HG03439 (cell line): ENCODE data around the gene NOTCH1.

ENCODE experiments used
- ATAC-seq: cut with Tn5 transposase; IDR thresholded peaks from one replicate; pipeline ENCODE4 v1.9.1; 2021; ENCODE audit warnings: mild to moderate bottlenecking, moderate library complexity; ENCODE audit not compliant: unreplicated experiment

The NOTCH1 gene

GRCh38 chr9:136521537-136521936, 24.3 kb downstream of the NOTCH1 start:
- no peak for ATAC-seq

- ATAC-seq: no peak
Observed at GRCh38 chr9:136520053-136520540, 25.8 kb downstream of the NOTCH1 start.

DNA sequence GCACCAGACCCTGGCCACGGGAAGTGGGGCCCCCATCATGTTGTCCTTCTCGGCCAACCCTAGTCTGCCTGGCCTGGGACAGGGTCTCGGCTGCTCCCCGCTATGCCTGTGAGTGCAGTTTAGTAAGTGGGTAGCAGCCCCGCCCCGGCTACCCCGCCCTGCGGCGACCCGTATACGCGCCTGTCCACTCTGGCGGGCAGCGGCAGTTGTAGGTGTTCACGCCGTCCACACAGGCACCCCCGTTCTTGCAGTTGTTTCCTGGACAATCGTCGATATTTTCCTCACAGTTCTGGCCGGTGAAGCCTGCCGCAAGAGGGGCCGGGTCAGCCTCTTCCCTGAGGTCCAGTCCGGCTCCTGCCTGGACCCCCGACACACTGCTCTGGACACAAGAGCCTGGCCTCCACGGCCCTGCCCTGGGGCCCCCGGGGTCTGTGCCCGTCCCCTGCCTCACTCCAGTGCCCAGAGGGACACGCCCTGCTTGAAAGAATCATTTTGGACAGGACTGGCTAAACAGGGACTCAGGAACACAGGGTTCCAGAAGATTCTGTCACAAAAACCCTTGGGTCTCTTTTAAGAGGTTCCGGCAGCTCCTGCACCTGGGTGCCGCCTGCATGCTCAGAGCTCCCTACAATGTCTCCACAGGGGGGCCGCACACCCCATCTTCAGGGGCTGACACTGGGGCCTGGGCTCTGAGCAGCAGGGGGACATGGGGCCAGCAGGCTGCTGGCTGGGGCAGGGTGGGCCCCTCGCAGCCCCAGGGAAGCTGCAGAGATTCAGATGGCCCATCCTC, 26.4 kb downstream of the NOTCH1 start:
- no peak for ATAC-seq

DNA sequence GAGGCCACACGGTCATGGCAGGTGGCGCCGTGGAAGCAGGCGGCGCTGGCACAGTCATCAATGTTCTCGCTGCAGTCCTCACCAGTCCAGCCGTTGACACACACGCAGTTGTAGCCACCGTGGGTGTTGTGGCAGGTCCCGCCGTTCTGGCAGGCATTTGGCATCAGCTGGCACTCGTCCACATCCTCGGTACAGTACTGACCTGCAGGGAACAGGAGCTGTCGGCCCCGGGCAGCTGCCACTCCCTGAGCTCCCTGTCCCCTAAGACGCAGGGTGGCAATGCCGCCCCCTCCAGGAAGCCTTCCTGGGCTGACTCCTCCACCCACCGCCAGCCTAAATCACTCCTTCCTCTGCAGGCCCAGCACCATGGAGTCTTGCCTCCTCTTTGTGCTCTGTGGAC, 27.2 kb downstream of the NOTCH1 start:
- no peak for ATAC-seq

DNA sequence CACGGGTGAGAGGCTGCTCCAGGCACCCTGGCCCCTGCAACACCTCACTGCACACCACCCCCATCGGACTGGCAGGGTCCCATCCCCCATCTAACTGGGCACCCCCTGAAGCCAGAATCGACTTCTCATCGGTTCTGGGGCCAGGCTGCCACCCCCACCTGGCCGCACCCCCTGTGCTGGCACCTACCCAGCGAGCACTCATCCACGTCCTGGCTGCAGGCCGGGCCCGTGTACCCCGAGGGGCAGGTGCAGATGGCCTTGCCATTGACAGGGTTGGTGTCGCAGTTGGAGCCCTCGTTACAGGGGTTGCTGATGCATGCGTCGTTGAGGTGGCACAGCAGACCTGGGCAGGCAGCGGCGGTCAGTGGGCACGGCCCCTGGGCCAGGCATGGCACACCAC, 27.9 kb downstream of the NOTCH1 start:
- ATAC-seq: no peak

DNA sequence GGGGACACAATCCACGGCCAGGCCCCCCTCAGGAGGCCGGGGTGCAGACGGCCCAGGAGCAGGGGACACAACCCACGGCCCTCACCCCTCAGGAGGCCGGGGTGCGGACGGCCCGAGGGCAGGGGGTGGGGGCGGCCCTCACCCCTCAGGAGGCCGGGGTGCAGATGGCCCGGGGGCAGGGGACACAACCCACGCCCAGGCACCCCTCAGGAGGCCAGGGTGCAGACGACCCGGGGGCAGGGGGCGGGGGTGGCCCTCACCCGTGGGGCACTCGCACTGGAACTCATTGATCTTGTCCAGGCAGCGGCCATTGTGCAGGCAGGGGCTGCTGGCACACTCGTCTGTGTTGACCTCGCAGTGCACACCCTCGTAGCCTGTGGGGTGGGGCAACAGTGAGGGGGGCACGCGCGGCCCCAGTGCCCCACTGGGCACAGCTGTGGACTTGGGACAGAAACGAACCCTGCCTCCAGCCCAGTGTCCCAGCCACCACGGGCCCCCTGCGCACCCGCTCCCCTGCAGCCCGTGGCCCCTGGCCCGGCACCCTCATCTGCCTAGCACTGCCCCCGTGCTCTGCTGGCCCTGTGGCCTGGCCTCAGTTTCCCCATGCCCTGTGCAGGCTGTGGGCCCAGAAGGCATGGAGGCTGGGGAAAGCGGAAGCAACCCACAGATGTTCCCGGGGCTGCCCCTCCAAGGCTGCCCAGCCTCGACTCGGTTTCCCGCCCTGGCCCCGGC, 28.7 kb downstream of the NOTCH1 start:
- ATAC-seq: no peak

- ATAC-seq: no peak
Observed at GRCh38 chr9:136516191-136516654, 29.6 kb downstream of the NOTCH1 start.

- ATAC-seq: no peak
Observed at GRCh38 chr9:136515276-136515675, 30.6 kb downstream of the NOTCH1 start.

DNA sequence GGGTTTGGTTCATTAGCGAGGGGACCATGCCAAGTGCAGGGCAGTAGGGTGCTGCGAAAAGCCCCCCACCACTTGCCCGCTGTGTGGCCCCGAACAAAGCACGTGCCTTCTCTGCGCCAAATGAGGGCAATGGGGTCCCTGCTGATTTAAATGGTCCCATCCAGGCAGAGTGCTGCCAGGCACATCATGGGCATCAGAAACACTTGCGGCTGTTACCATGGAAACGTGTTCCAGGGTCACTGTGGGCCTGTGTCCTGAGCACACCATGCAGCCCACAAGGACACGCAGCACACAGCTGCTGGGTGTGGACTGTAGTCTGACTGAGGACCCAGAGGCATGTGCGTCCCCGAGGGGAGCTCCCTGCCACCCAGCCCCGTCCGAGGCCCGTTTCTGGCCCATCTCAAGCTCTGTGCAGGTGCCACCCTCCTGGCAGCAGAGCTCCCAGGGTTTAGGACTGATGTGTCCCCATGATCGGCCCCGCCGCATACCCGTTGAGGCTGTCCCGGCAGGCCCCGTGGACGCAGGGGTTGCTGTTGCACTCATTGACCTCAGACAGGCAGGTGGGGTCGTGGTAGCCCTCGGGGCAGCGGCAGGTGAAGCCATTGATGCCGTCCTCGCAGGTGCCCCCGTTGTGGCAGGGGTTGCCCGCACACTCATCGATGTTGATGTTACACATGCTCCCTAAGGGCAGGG, 31.7 kb downstream of the NOTCH1 start:
- ATAC-seq: no peak

- no peak for ATAC-seq
Observed at GRCh38 chr9:136513191-136513590, 32.7 kb downstream of the NOTCH1 start.

- ATAC-seq: no peak
Observed at GRCh38 chr9:136512651-136513071, 33.2 kb downstream of the NOTCH1 start.

GRCh38 chr9:136511670-136512592, 33.9 kb downstream of the NOTCH1 start:
- no peak for ATAC-seq

- ATAC-seq: no peak
Observed at GRCh38 chr9:136511144-136511669, 34.6 kb downstream of the NOTCH1 start.

GRCh38 chr9:136510561-136510960, 35.3 kb downstream of the NOTCH1 start:
- ATAC-seq: no peak

GRCh38 chr9:136509549-136509948, 36.3 kb downstream of the NOTCH1 start:
- ATAC-seq: no peak

- no peak for ATAC-seq
Observed at GRCh38 chr9:136508729-136509500, 36.9 kb downstream of the NOTCH1 start.

DNA sequence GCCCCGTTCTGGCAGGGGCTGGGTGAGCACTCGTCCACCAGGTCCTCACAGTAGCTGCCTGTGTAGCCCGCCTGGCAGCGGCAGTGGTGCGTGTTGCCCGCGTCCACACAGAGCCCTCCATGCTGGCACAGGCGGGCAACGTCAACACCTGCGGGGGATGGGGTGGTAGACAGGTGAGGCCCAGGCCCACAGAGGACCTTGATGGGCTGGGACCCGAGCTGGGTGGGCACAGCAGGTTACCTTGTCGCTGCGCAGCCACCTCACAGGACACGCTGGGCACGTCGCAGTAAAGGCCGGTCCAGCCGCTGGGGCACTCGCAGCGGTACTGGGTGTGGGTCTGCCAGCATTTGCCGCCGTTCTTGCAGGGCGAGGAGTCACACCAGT, 37.9 kb downstream of the NOTCH1 start:
- no peak for ATAC-seq

- no peak for ATAC-seq
Observed at GRCh38 chr9:136507221-136507991, 38.4 kb downstream of the NOTCH1 start.

DNA sequence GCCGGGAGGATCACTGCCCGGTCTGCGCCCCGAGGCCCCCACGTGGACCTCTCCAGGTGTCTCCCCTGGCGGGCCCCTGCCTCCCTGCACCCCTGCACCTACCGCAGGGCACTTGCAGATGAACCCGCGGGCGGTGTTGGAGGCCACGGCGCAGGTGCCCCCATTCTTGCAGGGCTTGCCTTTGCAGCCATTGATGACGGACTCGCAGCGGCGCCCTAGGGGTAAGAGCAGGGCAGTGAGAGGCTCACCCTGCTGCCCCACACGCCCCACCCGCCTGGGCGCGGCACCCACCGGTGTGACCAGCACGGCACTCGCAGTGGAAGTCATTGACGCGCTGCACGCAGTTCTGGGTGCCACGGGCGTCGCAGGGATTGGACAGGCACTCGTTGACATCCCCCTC, 39.4 kb downstream of the NOTCH1 start:
- ATAC-seq: no peak
